ENCODE results near the gene AP1B1. TPM values are rescaled to one million over a fixed set of nuclear protein-coding genes. Genes with fewer than 3 reads are reported as not detected.
A peak's percentile ranks its signal among the peaks of the same experiment; 100 is the strongest.

The AP1B1 gene
- total and polyA plus RNA-seq, 4 experiments from 2014 or later, result 9.1 to 42.7 (median 30.7) TPM

GRCh38 chr22:29313576-29314466, 74.5 kb downstream of the AP1B1 start:
- Histone ChIP-seq H3K4me1 (ENCODE audit: insufficient read depth, low read length) (peaks cover 24% of the 10 kb centered on the region), H3K4me3 (ENCODE audit: low read length in 2 of 2) (no peak overlapping the region), H3K9me3 (ENCODE audit: control insufficient read depth in 1 of 2, low read length in 2 of 2) (no peaks in the 10 kb centered on the region), H3K36me3 (ENCODE audit: insufficient read depth, low read length) (no peaks in the 10 kb centered on the region), H3K27me3 (ENCODE audit: insufficient read depth, low read length) (peaks cover 26% of the 10 kb centered on the region), H3K27ac (ENCODE audit: low read depth, low read length) (no peak overlapping the region)
- intact Hi-C loops (cut with micrococcal nuclease), result no loop called here
- H3K4me1 Mint-ChIP-seq, result peaks cover 12 to 43% (median 20%) of the 10 kb centered on the region in 4 donors
- H3K9me3 Mint-ChIP-seq, result peaks cover 0 to 6% (median 0%) of the 10 kb centered on the region in 8 donors
- peak in 1 of 5 donors; percentile 33 for DNase-seq
- CTCF ChIA-PET (ENCODE audit: partially characterized antibody), result interaction anchor here (1.5 kb wide), 1 partner anchor 25 kb away, joined by 3 read pairs; no protein-coding TSS in a partner anchor
- H3K27ac Mint-ChIP-seq, result peak overlapping the region in 1 of 7 donors; percentile 71
- peaks cover 29 to 33% of the 10 kb centered on the region in 2 donors for H3K27me3 Mint-ChIP-seq
- H3K4me3 Mint-ChIP-seq, result peak overlapping the region; percentile 26 to 75 (median 59)
- H3K36me3 Mint-ChIP-seq, result no peaks in the 10 kb centered on the region
- POLR2A ChIA-PET (ENCODE audit: partially characterized antibody), result no interaction called here

- peak in 1 of 5 donors; percentile 33 for DNase-seq
- CTCF ChIA-PET (ENCODE audit: partially characterized antibody), result interaction anchor here (1.5 kb wide), 1 partner anchor 24 kb away, joined by 3 read pairs; no protein-coding TSS in a partner anchor
- no peaks in the 10 kb centered on the region for H3K36me3 ChIP-seq (ENCODE audit: insufficient read depth, low read length)
- no peak overlapping the region for H3K27ac ChIP-seq (ENCODE audit: low read depth, low read length)
- peak overlapping the region in 2 of 8 donors; percentile 25 to 34 for H3K4me3 Mint-ChIP-seq
- POLR2A ChIA-PET (ENCODE audit: partially characterized antibody), result no interaction called here
- H3K36me3 Mint-ChIP-seq, result no peaks in the 10 kb centered on the region
- H3K9me3 Mint-ChIP-seq, result peaks cover 0 to 6% (median 0%) of the 10 kb centered on the region in 8 donors
- H3K27ac Mint-ChIP-seq, result peak overlapping the region in 2 of 7 donors; percentile 29 to 46
- H3K4me1 ChIP-seq (ENCODE audit: insufficient read depth, low read length), result peaks cover 28% of the 10 kb centered on the region
- H3K27me3 ChIP-seq (ENCODE audit: insufficient read depth, low read length), result peaks cover 26% of the 10 kb centered on the region
- peaks cover 29 to 33% of the 10 kb centered on the region in 2 donors for H3K27me3 Mint-ChIP-seq
- H3K4me3 ChIP-seq (ENCODE audit: low read length in 2 of 2), result no peak overlapping the region
- H3K9me3 ChIP-seq (ENCODE audit: control insufficient read depth in 1 of 2, low read length in 2 of 2), result no peaks in the 10 kb centered on the region
- peaks cover 16 to 47% (median 26%) of the 10 kb centered on the region in 4 donors for H3K4me1 Mint-ChIP-seq
- intact Hi-C loops (cut with micrococcal nuclease), result no loop called here
Measured at GRCh38 chr22:29313126-29313575, 75.2 kb downstream of the AP1B1 start.

- no peak overlapping the region for H3K27ac ChIP-seq (ENCODE audit: low read depth, low read length)
- peaks cover 29% of the 10 kb centered on the region for H3K4me1 ChIP-seq (ENCODE audit: insufficient read depth, low read length)
- Mint-ChIP-seq H3K9me3 (peaks cover 0 to 6% (median 0%) of the 10 kb centered on the region in 8 donors), H3K4me1 (peaks cover 16 to 47% (median 29%) of the 10 kb centered on the region in 4 donors), H3K27me3 (peaks cover 29 to 33% of the 10 kb centered on the region in 2 donors), H3K27ac (peak overlapping the region in 2 of 7 donors; percentile 29 to 50), H3K4me3 (peak overlapping the region in 2 of 8 donors; percentile 25 to 34), H3K36me3 (no peaks in the 10 kb centered on the region)
- ChIA-PET POLR2A (ENCODE audit: partially characterized antibody) (no interaction called here), CTCF (ENCODE audit: partially characterized antibody) (interaction anchor here (1.5 kb wide), 1 partner anchor 24 kb away, joined by 3 read pairs; no protein-coding TSS in a partner anchor)
- no peak for DNase-seq
- H3K27me3 ChIP-seq (ENCODE audit: insufficient read depth, low read length), result peaks cover 26% of the 10 kb centered on the region
- H3K9me3 ChIP-seq (ENCODE audit: control insufficient read depth in 1 of 2, low read length in 2 of 2), result no peaks in the 10 kb centered on the region
- intact Hi-C loops (cut with micrococcal nuclease), result no loop called here
- no peak overlapping the region for H3K4me3 ChIP-seq (ENCODE audit: low read length in 2 of 2)
- no peaks in the 10 kb centered on the region for H3K36me3 ChIP-seq (ENCODE audit: insufficient read depth, low read length)
Measured at GRCh38 chr22:29312218-29313125, 75.9 kb downstream of the AP1B1 start.

- Histone ChIP-seq H3K4me3 (ENCODE audit: low read length in 2 of 2) (no peak overlapping the region), H3K36me3 (ENCODE audit: insufficient read depth, low read length) (no peaks in the 10 kb centered on the region), H3K27me3 (ENCODE audit: insufficient read depth, low read length) (peaks cover 26% of the 10 kb centered on the region), H3K27ac (ENCODE audit: low read depth, low read length) (no peak overlapping the region), H3K9me3 (ENCODE audit: control insufficient read depth in 1 of 2, low read length in 2 of 2) (no peaks in the 10 kb centered on the region), H3K4me1 (ENCODE audit: insufficient read depth, low read length) (peaks cover 33% of the 10 kb centered on the region)
- H3K27ac Mint-ChIP-seq, result no peak overlapping the region
- no peaks in the 10 kb centered on the region for H3K36me3 Mint-ChIP-seq
- no peak overlapping the region for H3K4me3 Mint-ChIP-seq
- no peak for DNase-seq
- POLR2A ChIA-PET (ENCODE audit: partially characterized antibody), result no interaction called here
- H3K9me3 Mint-ChIP-seq, result peaks cover 0 to 6% (median 0%) of the 10 kb centered on the region in 8 donors
- intact Hi-C loops (cut with micrococcal nuclease), result no loop called here
- H3K4me1 Mint-ChIP-seq, result peaks cover 16 to 41% (median 29%) of the 10 kb centered on the region in 4 donors
- H3K27me3 Mint-ChIP-seq, result peaks cover 28 to 30% of the 10 kb centered on the region in 2 donors
- CTCF ChIA-PET (ENCODE audit: partially characterized antibody), result no interaction called here
Measured at GRCh38 chr22:29311464-29312217, 76.7 kb downstream of the AP1B1 start.

GRCh38 chr22:29310863-29311339, 77.5 kb downstream of the AP1B1 start:
- H3K4me1 ChIP-seq (ENCODE audit: insufficient read depth, low read length), result peaks cover 37% of the 10 kb centered on the region
- no peaks in the 10 kb centered on the region for H3K36me3 Mint-ChIP-seq
- intact Hi-C loops (cut with micrococcal nuclease), result no loop called here
- H3K27me3 ChIP-seq (ENCODE audit: insufficient read depth, low read length), result peaks cover 20% of the 10 kb centered on the region
- no peak overlapping the region for H3K27ac ChIP-seq (ENCODE audit: low read depth, low read length)
- H3K9me3 Mint-ChIP-seq, result peaks cover 0 to 3% (median 0%) of the 10 kb centered on the region in 8 donors
- H3K4me1 Mint-ChIP-seq, result peaks cover 17 to 44% (median 31%) of the 10 kb centered on the region in 4 donors
- CTCF ChIA-PET (ENCODE audit: partially characterized antibody), result no interaction called here
- no peak overlapping the region for H3K4me3 ChIP-seq (ENCODE audit: low read length in 2 of 2)
- H3K4me3 Mint-ChIP-seq, result peak overlapping the region in 2 of 8 donors; percentile 10 to 34
- peaks cover 25 to 29% of the 10 kb centered on the region in 2 donors for H3K27me3 Mint-ChIP-seq
- no peak overlapping the region for H3K27ac Mint-ChIP-seq
- no peaks in the 10 kb centered on the region for H3K9me3 ChIP-seq (ENCODE audit: control insufficient read depth in 1 of 2, low read length in 2 of 2)
- no peaks in the 10 kb centered on the region for H3K36me3 ChIP-seq (ENCODE audit: insufficient read depth, low read length)
- peak in 4 of 5 donors; percentile 27 to 71 (median 42) for DNase-seq
- POLR2A ChIA-PET (ENCODE audit: partially characterized antibody), result no interaction called here

- no peak overlapping the region for H3K4me3 ChIP-seq (ENCODE audit: low read length in 2 of 2)
- CTCF ChIA-PET (ENCODE audit: partially characterized antibody), result no interaction called here
- Mint-ChIP-seq H3K27me3 (peaks cover 25 to 30% of the 10 kb centered on the region in 2 donors), H3K9me3 (peaks cover 0 to 3% (median 0%) of the 10 kb centered on the region in 8 donors), H3K4me1 (peaks cover 18 to 47% (median 33%) of the 10 kb centered on the region in 4 donors), H3K27ac (no peak overlapping the region), H3K4me3 (no peak overlapping the region), H3K36me3 (no peaks in the 10 kb centered on the region)
- H3K27me3 ChIP-seq (ENCODE audit: insufficient read depth, low read length), result peaks cover 20% of the 10 kb centered on the region
- H3K4me1 ChIP-seq (ENCODE audit: insufficient read depth, low read length), result peaks cover 39% of the 10 kb centered on the region
- H3K9me3 ChIP-seq (ENCODE audit: control insufficient read depth in 1 of 2, low read length in 2 of 2), result no peaks in the 10 kb centered on the region
- intact Hi-C loops (cut with micrococcal nuclease), result no loop called here
- POLR2A ChIA-PET (ENCODE audit: partially characterized antibody), result no interaction called here
- no peaks in the 10 kb centered on the region for H3K36me3 ChIP-seq (ENCODE audit: insufficient read depth, low read length)
- H3K27ac ChIP-seq (ENCODE audit: low read depth, low read length), result no peak overlapping the region
- DNase-seq, result no peak
Measured at GRCh38 chr22:29310065-29310862, 78.1 kb downstream of the AP1B1 start.

Data from CD4-positive, alpha-beta memory T cell (primary cell).